T-helper 9 cell (primary cell): Measurements from ENCODE around the gene RBMS1.
A peak's percentile ranks its signal among the peaks of the same experiment; 100 is the strongest.

Experiments
- DNase-seq: peaks from one replicate; pipeline ENCODE4 v3.0.0-alpha.2; 2020

The RBMS1 gene

DNA sequence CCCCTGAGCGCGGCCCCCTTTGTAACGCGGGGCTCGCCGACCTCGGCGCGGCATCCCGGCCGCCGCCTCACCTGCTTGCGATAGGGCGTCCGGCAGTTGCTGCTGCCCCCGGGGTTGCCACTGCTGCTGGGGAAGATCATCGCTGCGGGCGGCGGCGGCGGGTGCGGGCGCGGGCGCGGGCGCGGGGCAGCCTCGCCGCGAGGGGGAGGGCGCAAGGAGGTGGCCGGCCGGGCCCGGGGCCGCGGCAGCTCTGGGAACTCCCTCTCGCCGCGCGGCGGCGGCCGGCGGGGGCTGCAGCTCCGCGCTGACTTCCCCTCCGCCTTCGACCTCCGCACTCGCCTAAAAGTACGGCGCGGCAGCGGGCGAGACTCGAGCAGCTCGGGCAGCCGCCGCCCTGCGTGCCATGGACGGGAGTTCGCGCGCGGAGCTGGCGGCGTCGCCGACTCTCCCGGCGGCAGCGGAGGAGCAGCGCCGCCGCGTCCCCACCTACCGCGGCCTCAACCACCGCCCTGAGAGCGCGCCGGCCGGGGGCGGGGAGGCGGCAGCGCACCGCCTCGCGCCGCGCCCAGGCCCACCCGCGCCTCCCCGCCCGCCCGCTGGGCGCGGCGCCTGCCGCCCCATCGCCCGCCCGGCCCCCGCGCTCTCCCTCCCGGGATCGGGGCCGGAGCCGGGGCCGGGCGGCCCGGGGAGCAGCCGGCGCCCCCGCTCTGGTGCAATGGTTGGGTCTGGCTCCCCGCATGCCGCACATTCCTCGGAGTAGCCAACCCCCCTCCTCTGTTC, 86.0 kb downstream of the RBMS1 start:
- peak; percentile 52 for DNase-seq

DNA sequence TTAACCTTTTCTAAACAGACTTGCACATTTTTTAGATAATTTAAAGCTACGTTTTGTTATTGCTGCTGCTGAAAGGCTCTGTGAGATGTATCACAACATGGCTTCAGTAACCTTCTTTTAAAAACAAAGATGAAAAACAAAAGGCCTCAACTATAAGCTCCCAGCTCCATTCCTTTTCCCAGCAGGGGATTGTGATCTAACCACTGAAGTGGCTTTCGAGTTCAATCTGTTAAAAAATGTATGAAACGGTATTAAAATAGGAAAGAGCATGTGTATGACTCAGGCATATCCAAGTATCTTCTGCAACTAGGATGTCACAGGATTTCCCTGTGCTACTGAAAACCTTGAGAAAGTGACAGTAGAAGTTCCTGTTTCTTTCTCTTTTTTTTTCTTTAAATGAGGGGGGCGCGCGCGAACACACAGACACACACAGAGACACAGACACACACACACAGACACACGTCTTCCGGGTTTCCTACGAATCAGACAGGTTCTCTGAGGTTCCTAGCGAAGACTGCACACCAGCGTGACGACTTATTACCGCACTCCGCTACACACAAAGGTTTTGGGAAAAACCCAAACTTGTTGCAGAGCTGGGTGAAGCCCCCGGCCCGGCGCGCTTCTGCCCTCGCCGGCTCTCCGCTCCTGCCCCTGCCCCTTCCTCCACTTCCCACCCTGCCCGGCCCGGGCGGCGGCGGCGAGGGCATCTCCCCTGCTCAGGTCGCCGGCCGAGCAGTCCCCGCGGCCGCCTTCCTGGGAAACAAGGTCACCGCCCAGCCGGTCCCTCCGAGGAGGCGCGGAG, 86.8 kb downstream of the RBMS1 start:
- peak; percentile 66 for DNase-seq

DNA sequence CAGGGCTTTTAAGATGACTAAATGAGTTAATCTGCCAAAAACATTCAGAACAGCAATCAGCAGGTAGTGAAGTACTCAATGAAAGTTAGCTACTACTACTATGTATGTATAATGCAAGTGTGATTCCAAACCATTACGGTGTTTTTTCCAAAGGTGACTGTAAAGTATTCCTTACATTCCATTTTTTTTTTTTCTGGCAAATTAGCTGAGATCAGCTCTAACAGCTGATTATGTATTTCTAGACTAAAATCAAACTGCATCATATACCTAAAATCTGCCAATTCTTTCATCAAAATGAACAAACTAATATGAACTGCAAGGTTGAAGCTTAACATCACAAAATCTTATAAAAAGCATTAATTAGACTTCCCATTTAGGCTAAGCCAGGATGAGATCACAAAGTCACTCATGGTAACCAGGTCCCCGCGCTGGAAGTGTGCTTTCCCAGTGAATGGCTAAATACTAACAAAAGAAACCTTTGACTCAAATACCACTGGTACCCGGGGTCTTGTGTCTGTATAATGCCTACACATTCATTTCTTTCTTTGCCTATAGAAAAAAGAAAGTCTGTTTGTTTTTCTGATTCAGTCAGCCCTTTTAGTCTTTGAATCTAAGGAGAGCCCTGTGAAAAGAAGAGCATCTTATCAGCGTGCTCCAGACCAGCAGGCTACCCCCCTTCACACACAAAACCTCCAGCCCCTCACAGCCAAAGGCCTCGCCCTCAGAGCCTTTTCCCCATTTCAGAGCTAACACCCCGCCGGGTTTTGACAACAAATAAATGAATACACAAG, 88.3 kb downstream of the RBMS1 start:
- DNase-seq = no peak

DNA sequence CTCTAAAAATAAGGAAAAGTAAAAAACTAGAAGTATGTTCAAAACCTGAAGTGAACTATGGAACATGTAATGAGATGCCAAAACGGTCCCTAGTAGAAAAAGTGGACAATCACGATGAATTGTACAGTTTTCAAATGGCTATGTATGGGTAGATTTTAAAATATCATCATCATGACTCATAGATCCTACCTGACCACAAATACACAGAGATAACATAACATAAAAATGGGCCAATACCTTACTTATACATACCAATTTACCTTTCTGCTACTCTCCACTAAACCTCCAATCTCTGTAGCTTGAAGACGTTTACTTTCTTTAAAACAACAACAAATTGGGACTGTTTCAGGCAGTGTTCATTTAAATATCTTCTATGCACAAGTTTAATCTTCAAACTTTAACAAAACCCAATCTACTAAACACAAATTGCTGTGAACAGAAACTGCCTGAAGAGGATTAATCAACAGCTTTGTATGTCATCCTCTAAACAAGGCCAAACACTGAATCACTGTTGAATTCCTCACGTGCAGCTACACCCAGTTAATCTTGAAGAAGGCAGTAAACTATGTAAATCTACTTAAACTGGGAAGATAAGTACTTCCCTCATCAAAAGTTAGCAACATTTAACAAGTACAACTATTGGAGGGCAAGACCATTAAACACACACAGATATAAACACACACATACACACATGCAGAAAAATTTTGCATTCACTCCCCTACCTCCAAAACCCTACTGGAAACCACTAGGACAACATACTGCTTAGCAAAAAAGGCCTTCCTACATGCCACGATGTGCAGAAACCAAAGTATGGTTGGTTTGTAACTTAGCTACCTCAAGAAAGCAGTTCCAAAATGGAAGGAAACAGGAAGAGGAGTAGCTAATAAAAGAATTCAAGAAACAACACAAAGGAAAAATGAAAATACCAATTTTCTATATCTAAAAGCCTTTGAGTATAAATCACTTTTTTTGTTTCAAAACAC, 90.3 kb downstream of the RBMS1 start:
- no peak for DNase-seq

DNA sequence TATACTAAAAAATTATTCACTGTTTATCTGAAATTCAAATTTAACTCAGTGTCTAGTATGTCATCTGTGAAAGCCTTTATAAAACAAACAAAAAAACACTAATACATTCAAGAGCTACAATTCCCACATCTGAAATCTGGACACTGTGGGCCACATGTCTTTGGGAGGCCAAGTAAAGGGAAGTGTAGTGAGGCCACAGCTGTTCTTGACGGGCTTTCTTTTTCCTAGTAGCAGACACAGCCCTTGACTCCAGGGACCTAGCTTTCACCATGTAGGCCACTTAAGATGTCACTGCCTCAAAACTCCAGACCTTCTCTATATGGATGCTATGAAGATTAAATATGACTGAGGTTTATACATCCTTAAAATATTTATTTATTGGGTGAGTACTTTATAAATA, 91.1 kb downstream of the RBMS1 start:
- no peak for DNase-seq

DNA sequence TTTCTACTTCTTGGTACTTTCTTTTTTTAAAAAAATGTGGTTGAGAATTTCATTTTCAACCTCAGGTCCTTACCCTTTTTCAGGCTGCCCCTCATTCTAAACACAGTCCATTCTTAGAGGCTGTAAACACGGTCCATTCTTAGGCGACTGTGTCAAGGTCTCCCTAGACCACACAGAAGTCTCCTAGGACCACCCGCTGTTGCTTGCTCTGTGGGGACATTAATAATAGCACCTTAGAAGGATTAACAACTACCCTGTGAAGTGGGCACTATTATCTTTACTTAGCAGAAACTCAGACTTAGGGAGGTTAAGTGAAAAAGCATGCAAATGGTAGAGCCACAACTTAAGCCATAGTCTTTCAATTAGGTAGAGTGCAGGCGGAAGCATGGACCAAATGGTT, 91.7 kb downstream of the RBMS1 start:
- no peak for DNase-seq

DNA sequence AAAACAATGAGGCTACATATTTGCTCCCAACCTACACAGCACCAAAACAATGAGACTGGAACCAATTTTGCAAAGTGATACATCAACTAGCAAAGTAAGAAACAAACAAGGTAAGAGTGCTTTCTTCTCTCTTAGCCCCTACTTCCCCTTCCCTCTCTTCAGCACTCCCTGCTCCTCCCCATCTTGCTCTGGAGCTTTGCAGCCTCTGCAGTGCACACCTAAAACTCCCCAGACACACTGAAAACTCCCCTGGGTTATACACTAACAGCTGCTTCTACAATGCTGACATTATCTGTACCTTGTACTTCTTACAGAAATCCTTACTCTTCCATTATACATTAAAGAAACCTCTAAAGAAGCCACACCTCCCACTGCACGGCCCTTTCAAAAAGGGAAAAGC, 93.7 kb downstream of the RBMS1 start:
- no peak for DNase-seq

DNA sequence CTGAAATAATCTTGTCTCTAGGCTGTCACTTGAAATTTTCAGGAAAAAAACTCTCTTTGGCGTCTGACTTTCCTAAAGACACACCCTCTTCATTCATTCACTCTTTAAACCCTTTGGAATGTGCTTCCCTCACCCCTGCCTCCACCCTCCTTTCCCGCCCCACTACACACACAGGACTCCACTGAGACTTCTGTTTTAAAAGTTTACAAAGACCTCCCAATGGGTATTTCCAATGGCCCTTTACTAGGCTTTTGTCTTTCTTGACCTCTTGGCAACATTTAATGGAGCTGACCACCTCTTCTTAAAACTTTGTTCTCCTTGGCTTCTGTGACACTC, 96.1 kb downstream of the RBMS1 start:
- DNase-seq = no peak

DNA sequence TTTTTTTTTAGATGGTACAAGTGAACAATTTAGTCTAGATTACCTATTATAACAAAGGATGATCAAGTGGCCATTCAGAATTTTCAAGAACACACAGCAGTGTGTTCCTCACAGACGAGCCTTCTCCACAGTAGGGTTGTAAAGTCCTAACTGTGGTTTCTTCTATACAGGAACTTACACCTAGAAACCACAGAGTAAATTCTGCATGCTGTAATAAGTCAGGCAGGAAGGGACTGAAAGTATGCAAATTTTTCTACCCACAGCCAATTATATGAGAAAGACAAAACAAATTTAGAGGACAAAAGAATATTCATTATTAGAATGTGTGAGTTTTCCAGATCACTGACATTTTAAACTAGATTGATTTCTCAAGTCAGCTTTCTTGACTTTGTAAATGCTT, 99.5 kb downstream of the RBMS1 start:
- DNase-seq = no peak

DNA sequence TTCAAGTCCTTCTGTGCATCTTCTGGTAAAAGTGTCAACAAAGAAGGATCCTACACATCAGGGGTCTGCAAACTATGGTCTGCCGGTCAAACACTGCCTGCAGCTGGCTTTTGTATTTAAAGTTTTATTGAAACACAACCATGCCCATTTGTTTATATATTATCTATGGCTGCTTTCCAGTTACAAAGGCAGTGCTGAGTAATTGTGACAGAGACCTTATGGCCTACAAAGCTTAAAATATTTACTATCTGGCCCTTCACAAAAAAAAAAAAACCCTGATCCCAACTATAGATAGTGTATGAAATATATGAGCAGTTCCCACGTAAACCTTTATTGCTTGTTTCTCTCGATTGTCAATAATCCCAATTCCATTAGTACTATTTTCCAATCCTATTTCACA, 101.4 kb downstream of the RBMS1 start:
- no peak for DNase-seq

DNA sequence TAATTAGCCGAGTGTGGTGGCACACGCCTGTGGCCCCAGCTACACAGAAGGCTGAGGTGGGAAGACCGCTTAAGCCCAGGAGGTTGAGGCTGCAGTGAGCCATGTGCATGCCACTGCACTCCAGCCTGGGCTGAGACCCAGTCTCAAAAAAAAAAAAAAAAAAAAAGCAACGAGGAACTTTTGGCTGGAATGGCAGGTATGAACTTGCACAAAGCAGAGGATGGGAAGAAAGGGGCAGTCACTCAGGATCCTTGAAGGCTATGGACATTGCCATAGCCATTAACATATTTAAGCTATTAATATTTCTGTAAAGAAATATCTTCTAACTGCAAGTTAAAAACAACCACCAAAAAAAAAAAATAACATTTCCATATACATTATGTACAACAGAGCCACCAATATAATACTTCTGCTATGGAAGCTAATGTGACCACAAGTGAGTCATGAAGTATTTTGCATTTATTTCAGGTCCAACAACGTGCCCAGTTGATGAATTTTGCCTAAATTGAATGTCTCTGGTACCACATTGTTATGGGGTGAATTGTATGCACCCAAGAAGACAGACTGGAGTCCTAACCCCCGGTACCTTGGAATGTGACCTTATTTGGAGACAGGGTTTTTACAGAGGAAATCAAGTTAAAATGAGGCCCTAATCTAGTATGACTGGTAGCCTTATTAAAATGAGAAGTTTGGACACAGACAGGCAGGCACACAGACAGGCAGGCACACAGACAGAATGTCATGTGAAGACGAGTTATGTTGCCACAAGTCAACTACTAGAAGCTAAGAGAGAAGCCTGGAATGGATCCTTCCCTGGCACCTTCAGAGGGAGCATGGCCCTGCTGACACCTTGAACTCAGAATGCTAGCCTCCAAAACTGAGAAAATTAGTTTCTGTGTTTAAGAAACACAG, 102.8 kb downstream of the RBMS1 start:
- no peak for DNase-seq

DNA sequence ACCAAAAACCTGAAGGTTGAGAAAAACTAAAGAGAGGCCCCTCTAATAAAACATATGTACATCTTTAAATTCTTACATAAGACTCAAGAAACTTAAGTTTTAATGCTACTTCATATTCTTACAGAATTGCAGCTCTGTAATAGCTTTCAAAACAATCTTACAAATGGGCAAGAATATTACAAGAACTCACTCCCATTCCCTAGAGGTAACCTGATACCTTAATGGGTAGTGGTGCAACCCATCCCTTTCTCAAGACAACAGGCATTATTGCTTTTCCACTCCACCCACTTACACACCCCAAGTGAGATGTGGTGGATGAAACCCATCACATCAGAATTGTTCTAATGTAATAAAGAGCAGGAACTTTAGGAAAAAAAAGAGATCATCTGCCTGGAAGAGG, 103.7 kb downstream of the RBMS1 start:
- DNase-seq = no peak

DNA sequence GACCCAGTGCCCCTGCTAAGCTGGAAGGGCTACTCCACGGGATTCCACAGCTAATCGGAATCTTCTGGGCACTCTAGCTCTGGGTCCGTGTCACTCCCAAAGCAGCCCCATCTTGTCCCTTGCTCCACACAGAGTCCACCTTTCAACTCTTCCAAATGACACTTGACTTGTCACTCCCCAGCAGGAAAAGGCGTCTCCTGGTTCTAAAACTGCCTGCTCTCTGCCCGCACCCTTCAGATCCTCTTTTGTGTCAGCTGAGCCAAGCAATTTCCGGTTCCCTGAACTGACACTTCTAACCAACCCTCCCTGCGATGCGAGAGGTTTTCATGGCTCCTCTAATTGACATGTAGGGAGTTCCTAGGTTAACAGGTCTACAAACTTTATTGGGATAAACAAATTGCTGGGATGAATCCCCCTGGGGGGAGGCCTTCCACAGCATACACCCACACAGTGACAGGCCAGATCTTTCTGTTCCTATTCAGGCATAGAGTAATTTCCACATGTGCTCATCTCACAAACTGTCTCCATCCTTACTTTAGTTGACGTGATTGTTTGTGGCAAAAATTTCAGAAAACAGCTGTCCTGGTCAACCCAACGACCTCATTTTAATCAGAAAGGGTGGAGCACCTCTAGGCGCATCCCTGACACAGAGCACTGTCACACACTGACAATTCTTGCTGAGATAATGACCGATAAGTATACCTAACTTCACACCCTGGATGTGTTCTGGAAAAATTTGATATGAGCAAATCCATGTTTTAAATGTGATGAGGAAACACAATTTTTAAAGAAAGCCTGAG, 104.9 kb downstream of the RBMS1 start:
- DNase-seq = peak; percentile 15

DNA sequence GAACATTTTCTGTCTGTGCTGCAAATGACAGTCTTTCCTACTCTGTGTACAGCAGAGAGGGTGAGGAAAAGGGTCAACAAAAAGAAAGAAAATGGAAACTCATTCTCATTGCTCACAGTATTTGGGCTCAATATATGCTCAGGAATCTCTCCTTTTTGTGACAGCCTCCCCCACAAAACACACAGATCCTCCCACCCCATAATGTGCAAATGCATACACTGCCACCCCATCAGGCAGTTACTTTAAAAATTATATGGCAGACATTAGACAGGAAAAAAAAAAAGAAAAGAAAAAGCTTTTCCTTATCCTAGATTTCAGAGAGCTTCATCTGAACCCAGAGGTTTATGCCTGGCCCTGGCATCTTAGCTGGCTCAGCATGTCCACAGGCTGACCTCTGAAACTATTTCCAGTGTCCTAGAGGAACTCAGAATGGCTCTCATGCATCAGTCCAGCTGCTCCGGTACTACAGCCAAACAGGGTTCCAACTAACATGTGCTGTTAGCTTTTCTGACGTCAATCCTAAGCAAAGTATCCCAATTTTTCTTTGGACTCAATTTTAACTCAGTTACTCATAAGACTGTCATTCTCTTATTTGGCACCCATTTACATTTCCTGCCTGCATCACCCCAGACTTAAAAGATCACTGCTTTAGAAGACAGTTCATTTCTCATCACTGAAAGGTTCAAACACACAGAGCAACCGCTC, 105.9 kb downstream of the RBMS1 start:
- no peak for DNase-seq

DNA sequence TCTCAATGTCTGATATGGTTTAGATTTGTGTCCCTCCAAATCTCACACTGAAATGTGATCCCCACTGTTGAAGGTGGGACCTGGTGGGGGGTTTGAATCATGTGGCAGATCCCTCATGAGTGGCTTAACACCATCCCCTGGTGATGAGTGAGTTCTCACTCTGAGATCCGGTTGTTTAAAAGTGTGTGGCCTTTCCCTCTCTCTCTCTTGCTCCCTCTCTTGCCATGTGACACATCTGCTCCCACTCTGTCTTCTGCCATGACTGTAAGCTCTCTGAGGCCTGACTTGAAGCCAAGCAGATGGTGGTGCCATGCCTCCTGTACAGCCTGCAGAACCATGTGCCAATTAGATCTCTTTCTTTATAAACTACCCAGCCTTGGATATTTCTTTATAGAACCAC, 108.8 kb downstream of the RBMS1 start:
- DNase-seq = no peak

DNA sequence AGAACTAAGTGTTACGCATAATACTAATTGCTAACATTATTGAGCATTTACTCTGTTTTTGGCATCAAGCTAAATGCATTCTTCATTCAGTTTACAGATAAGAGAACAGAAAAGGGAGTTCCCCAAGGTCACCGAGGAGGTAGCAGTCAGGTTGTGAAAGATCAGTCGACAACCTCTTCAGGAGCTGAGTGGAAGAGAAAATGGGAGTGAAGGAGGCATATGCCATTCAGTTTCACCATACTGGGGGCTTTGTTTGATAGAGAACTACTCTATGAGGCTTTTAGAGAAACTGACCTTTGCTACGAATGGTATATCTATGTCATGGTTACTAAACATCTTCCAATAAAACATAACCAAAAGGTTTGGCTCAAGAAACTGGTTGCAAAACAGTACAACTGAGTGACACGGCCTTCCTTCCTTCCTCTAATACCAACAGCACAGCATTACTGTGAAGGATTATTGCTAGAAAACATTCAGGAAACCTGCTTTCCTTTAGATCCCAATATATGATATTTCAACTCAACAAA, 112.1 kb downstream of the RBMS1 start:
- DNase-seq = no peak

DNA sequence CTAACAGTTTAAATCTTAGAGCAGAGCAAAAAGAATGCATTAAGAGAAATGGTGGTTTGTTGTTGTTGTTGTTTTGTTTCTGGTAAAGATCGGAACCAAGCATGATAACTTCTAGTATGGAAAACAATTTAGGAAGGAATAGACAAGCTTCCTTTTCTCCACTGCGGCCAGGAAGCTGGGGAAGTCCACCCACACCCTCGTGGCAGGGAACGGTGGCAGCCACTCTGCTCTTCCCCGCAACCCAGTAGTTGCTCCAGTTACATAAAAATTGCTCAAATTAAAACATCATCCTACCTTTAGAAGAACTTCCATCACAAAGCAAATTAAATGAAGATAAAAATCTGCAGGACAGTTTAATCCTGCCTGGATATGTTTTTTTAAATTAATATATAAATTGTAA, 113.0 kb downstream of the RBMS1 start:
- no peak for DNase-seq

DNA sequence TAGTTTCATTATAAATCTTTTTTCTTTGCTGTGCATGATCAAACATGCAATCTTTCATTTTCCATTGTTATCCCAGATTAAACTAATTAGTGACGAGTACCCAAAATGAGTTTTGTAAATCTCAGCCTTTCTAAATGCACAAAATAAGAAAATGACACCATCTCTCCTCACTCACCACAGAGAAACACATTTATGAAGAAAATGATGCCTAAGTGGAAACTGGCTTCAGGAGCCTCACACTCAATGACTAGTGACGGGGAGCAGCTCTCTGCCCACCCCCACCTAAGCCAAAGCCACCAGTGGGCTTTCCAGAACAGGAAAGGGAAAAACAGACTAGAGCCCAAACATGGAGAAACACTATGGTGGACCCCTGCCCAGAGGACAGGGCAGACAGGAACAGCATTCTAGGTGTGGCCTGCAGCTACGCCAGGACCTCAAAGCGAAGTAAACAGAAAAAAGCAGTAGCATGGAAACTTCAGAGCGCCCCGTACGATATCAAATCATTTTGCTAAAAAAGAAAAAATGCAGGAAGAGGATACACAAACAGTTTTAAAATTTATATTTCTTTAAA, 113.5 kb downstream of the RBMS1 start:
- DNase-seq = no peak

DNA sequence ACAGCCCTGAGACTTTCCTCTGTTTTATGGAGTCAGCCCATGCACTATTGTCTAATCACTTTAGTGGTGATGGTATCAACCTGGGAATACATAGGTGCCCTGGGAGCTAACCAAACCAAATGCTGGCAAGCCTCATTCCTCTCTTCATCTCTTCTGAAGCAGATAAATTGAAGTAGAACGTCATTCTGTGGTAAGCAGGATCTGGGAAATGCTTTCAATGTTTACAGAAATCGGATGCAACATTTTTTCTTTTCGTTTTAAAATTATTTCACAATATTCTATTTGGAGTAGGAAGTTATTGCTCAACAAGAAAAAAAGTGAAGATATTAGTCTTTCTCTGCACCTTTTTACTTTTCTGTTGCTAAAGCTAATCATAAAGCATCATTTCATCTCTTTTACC, 114.2 kb downstream of the RBMS1 start:
- DNase-seq = no peak
